ENCODE results near the gene NTF4.

NTF4 gene

GRCh38 chr19:49017666-49018351, 46.8 kb downstream of the NTF4 start:
- peak overlapping the region; percentile 58 for H3K4me3 ChIP-seq (ENCODE audit: low read depth, low read length)
- no peak overlapping the region for H3K27ac ChIP-seq (ENCODE audit: low read depth, low read length)
- H3K9me3 ChIP-seq (ENCODE audit: control insufficient read depth, insufficient read depth, low read length) = no peaks in the 10 kb centered on the region
- 0 out of 2 replicates have a peak overlapping the region, but pooled peaks have one; percentile 17 for H3K9ac ChIP-seq (ENCODE audit: low read depth, low read length)
- H3K36me3 ChIP-seq (ENCODE audit: control insufficient read depth, insufficient read depth, low read length) = peaks cover 28% of the 10 kb centered on the region
- H3K27me3 ChIP-seq (ENCODE audit: control insufficient read depth, insufficient read depth, low read length) = peaks cover 26% of the 10 kb centered on the region
- peaks cover 16% of the 10 kb centered on the region for H3K4me1 ChIP-seq (ENCODE audit: control insufficient read depth, insufficient read depth, low read length)

- Histone ChIP-seq H3K9ac (ENCODE audit: low read depth, low read length) (0 out of 2 replicates have a peak within 1 kb of the TSS, but pooled peaks have one; percentile 17), H3K4me1 (ENCODE audit: control insufficient read depth, insufficient read depth, low read length) (peaks cover 16% of the 10 kb centered on the region), H3K36me3 (ENCODE audit: control insufficient read depth, insufficient read depth, low read length) (peaks cover 33% of the 10 kb centered on the region), H3K9me3 (ENCODE audit: control insufficient read depth, insufficient read depth, low read length) (no peaks in the 10 kb centered on the region), H3K27me3 (ENCODE audit: control insufficient read depth, insufficient read depth, low read length) (peaks cover 26% of the 10 kb centered on the region), H3K4me3 (ENCODE audit: low read depth, low read length) (peak within 1 kb of the TSS; percentile 58), H3K27ac (ENCODE audit: low read depth, low read length) (no peak within 1 kb of the TSS)
These were observed 47.5 kb downstream of the NTF4 start, which contains the start of gene LHB for GRCh38 chr19:49017041-49017665. LHB (minus strand) TSS chr19:49017091; CDS start chr19:49017081, 10 bp downstream.

GRCh38 chr19:49016067-49016839, 48.4 kb downstream of the NTF4 start:
- H3K9me3 ChIP-seq (ENCODE audit: control insufficient read depth, insufficient read depth, low read length) = no peaks in the 10 kb centered on the region
- H3K36me3 ChIP-seq (ENCODE audit: control insufficient read depth, insufficient read depth, low read length) = peaks cover 41% of the 10 kb centered on the region
- peaks cover 16% of the 10 kb centered on the region for H3K4me1 ChIP-seq (ENCODE audit: control insufficient read depth, insufficient read depth, low read length)
- no peak overlapping the region for H3K9ac ChIP-seq (ENCODE audit: low read depth, low read length)
- no peak overlapping the region for H3K4me3 ChIP-seq (ENCODE audit: low read depth, low read length)
- H3K27me3 ChIP-seq (ENCODE audit: control insufficient read depth, insufficient read depth, low read length) = peaks cover 22% of the 10 kb centered on the region
- no peak overlapping the region for H3K27ac ChIP-seq (ENCODE audit: low read depth, low read length)

GRCh38 chr19:49014870-49015255, 49.8 kb downstream of the NTF4 start:
- Histone ChIP-seq H3K4me1 (ENCODE audit: control insufficient read depth, insufficient read depth, low read length) (peaks cover 10% of the 10 kb centered on the region; the same call in 1 of the 2 replicates), H3K27ac (ENCODE audit: low read depth, low read length) (no peak overlapping the region), H3K9ac (ENCODE audit: low read depth, low read length) (no peak overlapping the region), H3K9me3 (ENCODE audit: control insufficient read depth, insufficient read depth, low read length) (no peaks in the 10 kb centered on the region), H3K36me3 (ENCODE audit: control insufficient read depth, insufficient read depth, low read length) (peaks cover 54% of the 10 kb centered on the region), H3K4me3 (ENCODE audit: low read depth, low read length) (no peak overlapping the region), H3K27me3 (ENCODE audit: control insufficient read depth, insufficient read depth, low read length) (peaks cover 14% of the 10 kb centered on the region)

- peaks cover 14% of the 10 kb centered on the region for H3K27me3 ChIP-seq (ENCODE audit: control insufficient read depth, insufficient read depth, low read length)
- H3K9ac ChIP-seq (ENCODE audit: low read depth, low read length) = no peak overlapping the region
- no peaks in the 10 kb centered on the region for H3K9me3 ChIP-seq (ENCODE audit: control insufficient read depth, insufficient read depth, low read length)
- no peak overlapping the region for H3K4me3 ChIP-seq (ENCODE audit: low read depth, low read length)
- no peak overlapping the region for H3K27ac ChIP-seq (ENCODE audit: low read depth, low read length)
- H3K4me1 ChIP-seq (ENCODE audit: control insufficient read depth, insufficient read depth, low read length) = peaks cover 10% of the 10 kb centered on the region; the same call in 1 of the 2 replicates
- peaks cover 60% of the 10 kb centered on the region for H3K36me3 ChIP-seq (ENCODE audit: control insufficient read depth, insufficient read depth, low read length)
These were observed 50.3 kb downstream of the NTF4 start for GRCh38 chr19:49014123-49014869.

- Histone ChIP-seq H3K4me1 (ENCODE audit: control insufficient read depth, insufficient read depth, low read length) (no peaks in the 10 kb centered on the region), H3K36me3 (ENCODE audit: control insufficient read depth, insufficient read depth, low read length) (peaks cover 75% of the 10 kb centered on the region), H3K4me3 (ENCODE audit: low read depth, low read length) (no peak overlapping the region), H3K9ac (ENCODE audit: low read depth, low read length) (no peak overlapping the region), H3K9me3 (ENCODE audit: control insufficient read depth, insufficient read depth, low read length) (no peaks in the 10 kb centered on the region), H3K27ac (ENCODE audit: low read depth, low read length) (no peak overlapping the region), H3K27me3 (ENCODE audit: control insufficient read depth, insufficient read depth, low read length) (no peaks in the 10 kb centered on the region)
These were observed 53.4 kb downstream of the NTF4 start for GRCh38 chr19:49011194-49011593.
